Retinal pigment epithelial cell (primary cell): ENCODE results near the gene RIMBP2.

Source experiments
- DNase-seq: peaks from one replicate; pipeline ENCODE4 v3.0.0-alpha.2; 2010; ENCODE audit warnings: low read depth
- H3K4me3 ChIP-seq: 2 replicates; pipeline ENCODE4 v1.5.1; 2011; ENCODE audit warnings: mild to moderate bottlenecking, low read length, control low read depth, moderate library complexity
- TF ChIP-seq, protein P1 (sequence below): conservative IDR thresholded peaks from 2 replicates; pipeline ENCODE4 v1.5.1; 2011; ENCODE audit warnings: low read depth, low read length, control low read depth, inconsistent platforms

The RIMBP2 gene

DNA sequence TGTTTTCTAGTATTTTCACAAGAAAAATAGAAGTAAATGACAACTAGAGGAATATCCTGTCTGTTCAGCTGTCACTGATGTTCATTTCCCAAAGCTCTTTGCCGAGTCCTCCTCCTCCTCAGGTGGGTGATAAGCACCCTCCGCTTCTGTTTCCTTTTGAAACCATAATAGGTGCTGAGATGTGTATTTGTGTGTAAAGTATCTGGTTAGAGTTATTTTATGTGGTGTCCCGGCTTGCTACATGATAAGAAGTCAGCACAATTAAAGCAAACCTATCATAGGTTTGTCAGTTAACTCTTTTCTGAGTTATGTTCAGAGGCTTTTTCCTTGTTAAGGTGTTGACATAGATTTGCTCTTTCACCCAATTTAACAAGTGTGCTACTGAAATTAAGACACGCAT is 296.0 kb downstream of the RIMBP2 start:
- TF ChIP-seq, protein P1, sequence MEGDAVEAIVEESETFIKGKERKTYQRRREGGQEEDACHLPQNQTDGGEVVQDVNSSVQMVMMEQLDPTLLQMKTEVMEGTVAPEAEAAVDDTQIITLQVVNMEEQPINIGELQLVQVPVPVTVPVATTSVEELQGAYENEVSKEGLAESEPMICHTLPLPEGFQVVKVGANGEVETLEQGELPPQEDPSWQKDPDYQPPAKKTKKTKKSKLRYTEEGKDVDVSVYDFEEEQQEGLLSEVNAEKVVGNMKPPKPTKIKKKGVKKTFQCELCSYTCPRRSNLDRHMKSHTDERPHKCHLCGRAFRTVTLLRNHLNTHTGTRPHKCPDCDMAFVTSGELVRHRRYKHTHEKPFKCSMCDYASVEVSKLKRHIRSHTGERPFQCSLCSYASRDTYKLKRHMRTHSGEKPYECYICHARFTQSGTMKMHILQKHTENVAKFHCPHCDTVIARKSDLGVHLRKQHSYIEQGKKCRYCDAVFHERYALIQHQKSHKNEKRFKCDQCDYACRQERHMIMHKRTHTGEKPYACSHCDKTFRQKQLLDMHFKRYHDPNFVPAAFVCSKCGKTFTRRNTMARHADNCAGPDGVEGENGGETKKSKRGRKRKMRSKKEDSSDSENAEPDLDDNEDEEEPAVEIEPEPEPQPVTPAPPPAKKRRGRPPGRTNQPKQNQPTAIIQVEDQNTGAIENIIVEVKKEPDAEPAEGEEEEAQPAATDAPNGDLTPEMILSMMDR = no peak
- no peak for DNase-seq
- no peak overlapping the region for H3K4me3 ChIP-seq

DNA sequence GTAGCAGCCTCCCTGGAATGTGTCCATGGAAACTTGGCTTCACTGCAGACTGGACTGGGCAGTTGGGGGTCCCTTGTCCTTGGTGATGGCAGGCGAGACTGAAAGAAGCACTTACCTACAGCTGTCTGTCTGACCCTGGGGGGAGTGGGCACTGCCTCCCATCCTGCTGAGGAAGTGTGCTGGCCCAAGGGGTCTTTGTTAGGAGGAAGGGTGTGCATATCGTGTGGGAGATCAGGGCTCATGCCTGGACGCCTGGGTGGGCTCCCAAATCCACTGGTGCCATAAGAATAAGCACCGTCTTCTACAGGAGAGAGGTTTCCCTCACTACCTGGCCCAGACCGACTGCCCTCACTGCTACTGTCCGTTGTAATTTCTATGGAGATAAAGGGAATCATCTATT is 297.0 kb downstream of the RIMBP2 start:
- no peak overlapping the region for H3K4me3 ChIP-seq
- no peak for DNase-seq
- TF ChIP-seq, protein P1 = no peak

GRCh38 chr12:130418251-130418650 is 297.8 kb downstream of the RIMBP2 start:
- TF ChIP-seq, protein P1 = no peak
- no peak overlapping the region for H3K4me3 ChIP-seq
- no peak for DNase-seq

- no peak for DNase-seq
- no peak overlapping the region for H3K4me3 ChIP-seq
- TF ChIP-seq, protein P1 = no peak
Observed at GRCh38 chr12:130414381-130414780, 301.7 kb downstream of the RIMBP2 start.

DNA sequence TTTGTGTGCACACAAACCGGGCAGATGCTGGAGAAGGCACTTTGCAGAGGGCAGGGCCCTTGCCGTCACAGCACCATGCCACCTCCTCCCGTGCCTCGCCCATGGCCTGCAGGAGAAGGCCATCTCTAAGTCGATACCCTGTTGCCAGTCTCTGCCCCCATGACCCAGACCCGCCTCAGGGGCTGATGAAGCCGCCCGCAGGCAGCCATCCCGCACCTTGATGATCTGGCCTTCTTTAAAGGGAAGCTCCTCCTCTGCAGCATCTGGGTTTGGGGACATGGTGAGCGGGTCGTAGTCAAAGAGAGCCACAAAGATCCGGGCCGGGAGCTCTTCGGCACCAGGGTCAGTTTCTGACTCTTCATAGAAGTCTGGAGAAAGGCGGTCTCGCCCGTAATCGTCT is 302.2 kb downstream of the RIMBP2 start:
- no peak overlapping the region for H3K4me3 ChIP-seq
- DNase-seq = no peak
- TF ChIP-seq, protein P1 = no peak

- DNase-seq = no peak
- TF ChIP-seq, protein P1 = no peak
- no peak overlapping the region for H3K4me3 ChIP-seq
Observed at GRCh38 chr12:130412384-130412783, 303.7 kb downstream of the RIMBP2 start.

GRCh38 chr12:130405332-130405731 is 310.8 kb downstream of the RIMBP2 start:
- H3K4me3 ChIP-seq = no peak overlapping the region
- TF ChIP-seq, protein P1 = no peak
- DNase-seq = no peak
